Measurements from ENCODE around the gene FOXG1. TPM values are rescaled to one million over a fixed set of nuclear protein-coding genes. Genes with fewer than 3 reads are reported as not detected.

Gene FOXG1
- total and polyA plus RNA-seq, 2 of the 4 experiments (the other 2 are of a cell fraction), result not detected

DNA sequence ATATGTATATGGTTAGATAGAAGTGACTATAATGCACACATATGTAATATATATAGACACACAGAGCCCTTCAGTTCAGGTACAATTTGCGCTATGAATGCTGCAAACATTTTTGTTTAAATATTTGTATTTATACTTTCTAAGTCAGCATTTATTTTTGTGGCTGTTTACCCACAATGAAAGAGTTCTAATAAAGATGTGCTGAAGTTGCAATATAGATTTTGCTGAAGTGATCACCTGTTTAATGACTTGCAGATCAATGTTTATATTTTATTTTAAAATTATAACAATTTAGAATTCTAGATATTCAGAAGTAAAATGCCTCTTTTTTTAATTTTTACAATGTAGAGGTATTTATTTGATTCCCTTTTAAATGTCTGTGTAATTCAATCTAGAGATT, 3.5 kb downstream of the FOXG1 start:
- POLR2A ChIA-PET (ENCODE audit: unreplicated experiment), result no interaction called here
- Histone ChIP-seq H3K79me1 (ENCODE audit: low read depth in 1 of 2, low read length in 2 of 2) (no peaks in the 10 kb centered on the region), H4K5ac (ENCODE audit: low read depth, low read length) (no peak overlapping the region), H3K9ac (ENCODE audit: low read depth, low read length) (no peak overlapping the region), H3K9me1 (ENCODE audit: insufficient read depth, low read length) (no peaks in the 10 kb centered on the region), H3K18ac (ENCODE audit: low read depth, low read length) (no peak overlapping the region), H3K27ac (ENCODE audit: insufficient read depth, low read length) (no peak overlapping the region), H4K8ac (ENCODE audit: low read depth in 2 of 2, low read length in 2 of 2) (no peak overlapping the region), H3K14ac (replicated peaks; ENCODE audit: low read depth, low read length) (no peak overlapping the region), H2BK20ac (ENCODE audit: low read depth, low read length) (no peak overlapping the region), H3K4me2 (ENCODE audit: low read depth, low read length) (no peak overlapping the region), H3K4ac (ENCODE audit: low read depth, low read length) (no peak overlapping the region), H4K20me1 (ENCODE audit: insufficient read depth, low read length) (no peaks in the 10 kb centered on the region), H3K56ac (ENCODE audit: extremely low read depth, insufficient read depth, low read length) (no peak overlapping the region), H2BK5ac (ENCODE audit: low read depth, low read length, poor library complexity, severe bottlenecking) (no peak overlapping the region), H2AFZ (replicated peaks; ENCODE audit: low read length, poor library complexity) (no peak overlapping the region), H2BK15ac (ENCODE audit: low read depth, low read length) (no peak overlapping the region), H3K27me3 (ENCODE audit: control insufficient read depth, insufficient read depth, low read length) (peaks cover 66% of the 10 kb centered on the region), H2AK5ac (ENCODE audit: low read depth, low read length) (no peak overlapping the region), H2BK120ac (ENCODE audit: low read depth, low read length) (no peak overlapping the region), H3K36me3 (ENCODE audit: control insufficient read depth, insufficient read depth, low read length) (no peaks in the 10 kb centered on the region), H3K4me1 (ENCODE audit: control insufficient read depth, insufficient read depth, low read length) (no peaks in the 10 kb centered on the region; the same call in 1 of the 2 replicates), H3K9me3 (ENCODE audit: control insufficient read depth, insufficient read depth, low read length) (peaks cover 15% of the 10 kb centered on the region), H3K4me3 (ENCODE audit: insufficient read depth, low read depth, low read length) (no peak overlapping the region), H4K91ac (ENCODE audit: insufficient read depth, low read depth, low read length) (no peak overlapping the region), H2AK9ac (replicated peaks; ENCODE audit: low read depth, low read length, poor library complexity) (no peak overlapping the region), H3K23ac (ENCODE audit: low read depth, low read length) (no peak overlapping the region)
- CTCF ChIA-PET, result interaction anchor here (0.7 kb wide), 1 partner anchor 13 kb away, joined by 4 read pairs; no protein-coding TSS in a partner anchor
- TF ChIP-seq MAZ (IDR thresholded peaks at IDR 0.05; ENCODE audit: borderline replicate concordance, low read depth, low read length), result no peak
- peak; percentile 18; the same call in 1 of the 2 replicates for TF ChIP-seq MAFK (IDR thresholded peaks at IDR 0.05; ENCODE audit: low read depth, low read length)
- DNase-seq, result no peak
- no peak for ATAC-seq (ENCODE audit: low read depth)
- dilution Hi-C loops (cut with HindIII; ENCODE audit: low sequenced_read_pairs, unreplicated experiment), result no loop called here
- in situ Hi-C loops (cut with MboI; ENCODE audit: low sequenced_read_pairs), result loop anchor here (10.0 to 25.0 kb wide), 2 partner anchors 455 to 1242 kb away; no protein-coding TSS in a partner anchor
- no CpG with 5 or more reads among the region's 1 CpG for WGBS, 2 experiments (ENCODE audit: extremely low coverage in 2 of 2, insufficient read length in 1 of 2)
- intact Hi-C loops (cut with micrococcal nuclease), result no loop called here
- no TSS peak for BruUV-seq (replicated peaks)
